GM18498 (cell line): ENCODE results near the gene WBP1.
A peak's percentile ranks its signal among the peaks of the same experiment; 100 is the strongest.

Experiments used
- ATAC-seq: cut with Tn5 transposase; IDR thresholded peaks from one replicate; pipeline ENCODE4 v1.9.1; 2021; ENCODE audit warnings: mild to moderate bottlenecking, moderate library complexity; ENCODE audit not compliant: unreplicated experiment

Gene WBP1

DNA sequence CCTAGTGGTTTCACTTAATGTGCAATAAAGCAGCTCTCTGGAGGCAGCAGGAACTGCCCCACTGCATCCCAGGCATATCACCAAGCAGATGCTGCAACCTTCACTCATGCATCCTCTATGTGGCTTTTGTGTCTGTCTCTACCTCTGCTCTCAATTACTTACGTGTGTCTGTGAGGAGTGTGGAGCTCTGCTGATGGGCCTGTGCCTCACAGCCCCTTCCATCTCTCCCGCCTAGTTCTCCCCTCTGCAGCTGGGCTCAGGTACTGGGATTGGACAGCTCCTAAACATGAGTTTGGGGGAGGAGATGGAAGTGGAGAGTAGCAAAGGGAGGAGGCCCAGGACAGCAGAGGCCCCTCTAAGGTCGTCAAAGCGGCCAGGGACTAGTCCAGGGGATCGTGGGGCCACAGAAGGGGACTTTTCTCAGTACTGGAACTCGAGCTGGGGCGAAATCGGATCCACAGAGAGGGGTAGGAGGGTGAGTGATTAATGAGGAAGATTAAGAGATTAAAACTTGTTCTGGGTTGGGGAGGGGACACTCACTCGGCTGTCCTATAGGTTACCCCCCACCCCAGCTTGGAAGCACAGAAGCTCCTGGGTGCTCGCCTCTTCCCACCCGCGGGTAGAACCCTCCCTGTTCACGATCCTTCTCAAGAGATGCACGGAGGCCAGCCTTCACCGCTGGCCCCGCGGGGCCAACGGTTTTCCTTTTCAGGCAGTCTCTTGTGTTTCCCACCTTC lies 43.3 kb downstream of the WBP1 start:
- ATAC-seq, result no peak

DNA sequence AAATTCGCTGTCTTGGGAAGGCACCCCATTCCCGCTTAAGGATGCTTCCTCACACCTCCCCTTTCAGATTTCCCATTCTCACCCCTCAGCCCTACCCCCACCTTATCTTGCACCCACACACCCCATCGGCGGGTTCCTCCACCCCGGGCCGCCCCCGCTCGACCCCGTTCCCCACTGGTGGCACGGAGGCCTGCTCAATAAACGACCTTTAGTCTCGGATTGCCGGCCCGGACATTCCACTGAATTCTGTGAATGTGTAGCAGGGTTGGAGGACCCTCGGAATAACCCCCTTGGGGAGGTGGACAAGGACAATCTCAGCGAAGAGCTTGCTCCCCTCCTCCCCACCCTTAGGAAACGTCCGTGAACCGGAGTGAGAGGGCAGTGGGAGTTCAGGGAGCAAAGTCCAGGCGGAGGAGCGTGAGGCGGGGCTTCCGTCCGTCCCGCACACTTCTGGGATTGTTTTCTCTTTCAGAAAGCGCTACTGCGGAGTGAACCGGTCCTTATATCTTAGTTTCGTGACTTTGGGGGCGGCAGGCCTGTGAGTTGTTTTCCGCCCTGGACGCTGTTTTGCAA lies 44.0 kb downstream of the WBP1 start:
- no peak for ATAC-seq

DNA sequence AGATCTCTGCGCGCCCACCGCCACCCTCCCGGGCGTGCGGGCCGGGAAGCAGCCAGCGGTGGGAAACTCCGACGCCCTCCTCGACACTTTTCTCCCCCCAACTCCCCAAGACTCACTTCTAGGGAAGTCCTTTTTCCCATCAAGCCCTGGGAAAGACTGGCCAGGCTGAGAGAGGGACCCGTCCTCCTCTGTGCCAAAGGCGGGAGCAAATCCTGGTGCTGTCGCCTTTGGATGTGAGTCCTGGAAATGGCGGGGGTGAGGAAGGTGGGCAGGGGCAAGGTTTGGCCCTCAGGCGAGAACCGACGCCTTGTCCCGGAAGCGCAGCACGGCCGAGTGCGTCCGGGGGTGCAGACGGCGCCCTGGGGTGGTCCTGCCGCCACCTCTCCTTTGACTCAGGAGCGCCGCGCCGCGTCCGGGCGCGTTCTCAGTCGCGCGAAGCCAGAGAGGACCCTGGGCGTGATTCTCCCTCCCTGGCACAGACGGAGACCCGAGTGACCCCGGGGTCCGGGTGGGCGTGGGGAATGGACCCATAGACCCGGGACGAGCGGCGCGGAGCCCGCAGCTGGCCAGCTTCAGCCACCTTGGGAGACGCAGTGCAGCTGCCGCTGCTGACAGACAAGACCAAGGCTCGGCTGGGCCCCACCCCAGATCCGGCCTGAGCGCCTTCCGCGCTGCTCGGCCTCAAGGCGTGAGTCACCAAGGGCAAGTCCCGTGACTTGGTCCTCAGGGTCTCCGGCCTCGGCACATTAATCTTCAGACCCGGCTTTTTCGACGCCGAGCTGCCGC lies 44.7 kb downstream of the WBP1 start:
- peak; percentile 45 for ATAC-seq

DNA sequence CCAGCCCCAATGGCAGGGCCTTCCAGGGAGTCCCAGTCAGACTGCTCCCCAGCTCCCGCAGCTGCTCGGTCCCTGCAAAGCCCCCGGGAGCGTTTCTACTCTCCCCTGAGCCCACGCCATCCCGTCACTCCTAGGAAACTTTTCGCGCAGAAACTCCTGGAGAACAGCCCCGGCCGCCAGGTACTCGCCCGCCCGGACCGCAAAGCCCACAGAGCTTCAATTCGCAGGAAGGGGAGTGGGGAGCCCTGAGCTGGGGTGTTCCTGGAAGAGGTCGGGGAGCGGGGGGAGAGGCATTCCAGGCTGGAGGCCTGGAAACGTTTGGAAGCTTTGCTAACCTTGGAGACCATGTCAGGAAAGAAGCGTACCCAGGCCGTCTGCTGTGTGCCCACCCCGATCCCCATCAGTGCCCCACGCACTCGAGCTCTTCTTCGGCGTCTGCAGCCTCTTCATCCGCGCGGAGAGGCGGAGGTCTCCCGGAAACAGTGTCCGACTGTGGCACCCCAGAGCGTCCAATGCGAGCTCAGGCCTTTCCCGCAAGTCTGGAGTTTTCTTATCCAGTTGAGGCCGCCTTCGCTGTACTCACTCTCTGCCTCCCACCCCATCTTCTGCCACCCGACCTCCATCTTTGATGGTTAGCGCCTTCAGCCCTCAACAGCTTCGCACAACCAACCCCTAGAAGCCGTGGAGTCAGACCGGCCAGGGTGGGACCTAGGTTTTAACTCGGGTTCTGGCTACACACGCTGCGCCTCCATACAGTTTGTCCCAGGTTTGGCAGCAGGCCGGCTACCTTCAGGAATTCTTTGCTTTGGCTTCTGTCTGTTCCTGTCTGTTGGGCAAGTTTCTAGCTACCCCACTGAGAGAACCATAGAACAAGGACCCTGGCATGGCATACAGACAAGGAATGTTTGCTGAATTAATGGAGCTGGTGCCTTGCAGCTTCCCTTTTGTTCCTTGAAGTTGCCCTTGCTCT lies 45.6 kb downstream of the WBP1 start:
- ATAC-seq, result no peak

DNA sequence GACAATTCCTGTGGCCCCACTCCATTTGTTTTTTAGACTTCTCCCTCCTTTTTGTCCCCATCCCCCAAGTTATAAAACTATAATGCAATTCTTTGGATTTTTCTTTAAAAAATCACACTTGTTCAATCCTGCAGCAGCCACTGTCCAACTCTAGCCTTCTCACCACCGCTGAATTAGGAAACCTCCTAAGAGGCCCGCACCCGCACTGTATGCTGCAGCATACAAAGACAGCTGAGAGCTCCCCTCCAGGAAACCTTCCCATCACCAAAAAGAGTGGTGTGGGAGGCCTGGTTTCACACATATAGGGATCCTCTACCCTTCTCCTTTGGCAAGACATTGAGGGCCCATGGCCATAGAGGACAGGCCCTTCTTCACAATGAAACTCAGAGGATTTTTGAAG lies 46.4 kb downstream of the WBP1 start:
- ATAC-seq, result no peak

DNA sequence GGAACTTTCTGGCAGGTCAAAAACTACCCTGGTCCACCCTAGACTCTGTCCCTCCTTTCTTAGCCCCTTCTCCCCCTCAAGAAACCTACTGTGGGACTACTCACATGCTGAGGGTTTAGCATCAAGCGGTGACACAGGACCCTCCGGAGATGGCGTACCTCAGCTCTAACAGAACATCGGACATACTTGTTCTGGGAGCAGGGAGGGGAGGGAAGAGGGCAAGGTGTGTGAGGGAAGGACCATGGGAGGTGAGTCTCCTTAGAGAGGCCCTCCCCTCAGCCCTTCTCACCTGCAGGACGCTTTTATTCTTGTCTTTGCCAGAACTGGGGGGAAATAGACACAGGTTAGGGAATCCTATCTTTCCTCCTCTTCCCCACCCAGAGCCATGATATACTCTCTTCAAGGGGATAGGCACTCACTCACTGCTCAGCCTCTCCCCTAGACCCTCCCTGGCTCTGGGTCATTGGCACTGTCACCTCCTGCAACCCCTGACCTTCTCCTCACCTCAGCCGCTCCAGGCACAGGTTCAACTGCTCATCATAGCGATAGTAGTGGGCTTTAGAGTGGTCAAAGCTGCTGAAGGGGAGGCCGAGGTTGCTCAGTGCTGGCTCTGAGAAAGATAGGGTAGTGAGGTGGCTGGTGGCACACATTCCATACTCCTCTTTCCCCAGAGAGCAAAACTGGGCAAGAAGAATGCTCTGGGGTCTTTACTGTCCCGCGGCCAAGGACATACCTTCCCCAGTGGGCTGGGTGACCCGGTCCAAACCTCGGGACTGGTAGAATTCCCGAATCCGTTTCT lies 47.4 kb downstream of the WBP1 start:
- ATAC-seq, result no peak

DNA sequence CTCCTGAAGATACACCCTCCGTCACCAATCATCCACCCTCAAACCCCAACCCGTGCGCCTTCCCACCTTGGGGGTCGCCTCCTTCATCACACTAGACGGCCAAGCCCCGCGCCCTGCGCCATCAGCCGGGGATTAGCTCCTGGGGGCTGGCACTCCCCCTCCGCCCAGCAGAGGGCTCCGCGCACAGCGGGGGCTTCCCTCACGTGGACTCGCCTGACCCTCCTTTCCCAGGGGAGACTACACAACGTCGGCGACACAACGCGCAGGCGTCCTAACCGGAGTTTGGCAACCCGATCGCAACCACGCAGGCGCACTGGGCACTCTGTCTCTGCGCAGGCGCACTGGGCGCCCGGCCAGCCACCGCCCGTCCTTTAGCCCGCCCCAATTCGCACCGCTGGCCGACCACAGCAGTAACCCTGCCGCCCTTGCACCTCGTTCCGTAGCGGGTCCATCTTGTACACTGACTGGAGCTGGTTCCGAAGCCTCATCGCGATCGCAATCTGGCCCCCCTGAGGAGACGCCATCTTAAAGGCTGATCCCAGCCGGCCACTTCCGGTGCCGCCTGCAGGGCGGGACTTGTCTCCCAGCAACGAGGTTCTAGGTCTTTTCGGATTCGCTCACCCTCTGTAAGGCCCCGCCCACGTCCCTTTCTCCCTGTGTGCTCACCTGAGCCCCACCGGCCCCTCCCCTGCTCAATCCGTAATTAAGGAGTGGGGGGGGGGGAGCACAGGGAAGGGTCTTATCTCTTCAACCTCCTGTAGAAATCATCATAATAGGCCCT lies 49.1 kb downstream of the WBP1 start, which contains the start of gene PCGF1:
PCGF1 (minus strand) TSS at position 551 of the 781 bp plus-strand sequence; CDS start at position 524, 27 bp downstream.
- peak; percentile 85 for ATAC-seq

DNA sequence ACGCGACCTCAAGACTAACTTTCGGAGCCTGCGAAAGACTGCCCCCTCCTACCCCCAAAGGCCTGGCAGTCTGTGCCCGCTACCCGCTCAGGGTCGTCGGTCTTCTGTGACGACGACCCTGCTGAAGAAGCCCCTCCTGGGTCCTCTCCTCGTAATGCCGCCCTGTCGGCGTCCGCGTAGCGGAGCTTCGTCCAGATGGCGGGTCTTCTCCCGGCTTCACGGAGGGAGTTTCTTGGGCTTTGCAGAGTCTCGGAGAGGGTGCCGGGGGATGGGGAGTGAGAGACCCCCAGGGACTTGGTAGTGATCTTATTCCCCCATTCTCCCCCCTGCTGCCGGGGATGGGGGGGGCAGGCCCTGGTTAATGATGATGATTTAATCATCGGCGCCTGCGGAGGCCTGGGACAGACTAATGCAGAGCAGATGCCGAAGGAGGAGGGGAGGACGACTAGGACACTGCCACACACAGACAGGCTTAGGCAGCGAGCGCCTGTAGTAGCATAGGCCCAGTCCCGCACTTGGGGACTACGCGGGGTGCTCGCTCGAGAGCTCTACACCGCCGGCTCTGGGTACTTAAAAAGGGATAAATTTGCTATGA lies 49.8 kb downstream of the WBP1 start:
- ATAC-seq, result peak; percentile 12

DNA sequence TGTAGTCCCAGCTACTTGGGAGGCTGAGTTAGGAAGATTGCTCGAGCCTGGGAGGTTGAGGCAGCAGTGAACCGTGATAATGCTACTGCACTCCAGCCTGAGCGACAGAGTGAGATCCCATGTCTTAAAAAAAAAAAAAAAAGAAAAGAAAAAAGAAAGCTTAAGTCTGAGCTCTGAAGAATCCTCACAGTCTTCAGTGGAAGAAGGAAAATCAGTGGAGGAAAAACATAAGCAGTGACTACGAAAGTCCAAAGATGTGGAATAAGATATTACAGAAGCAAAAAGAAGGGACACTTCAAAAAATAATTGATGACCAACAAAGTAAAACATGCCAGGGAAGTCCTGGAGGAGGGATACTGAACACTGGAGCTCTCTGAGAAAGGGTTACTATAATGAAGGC lies 52.0 kb downstream of the WBP1 start:
- ATAC-seq, result no peak
